HG03354 (cell line): ENCODE results near the gene FMN1.
A peak's percentile ranks its signal among the peaks of the same experiment; 100 is the strongest.

ENCODE experiments used
- ATAC-seq: cut with Tn5 transposase; IDR thresholded peaks from one replicate; pipeline ENCODE4 v1.9.1; 2021; ENCODE audit warnings: mild to moderate bottlenecking; ENCODE audit not compliant: unreplicated experiment, poor library complexity, severe bottlenecking

The FMN1 gene

GRCh38 chr15:33157371-33158037 lies 37.0 kb downstream of the FMN1 start:
- ATAC-seq = no peak

GRCh38 chr15:33155691-33156420 lies 38.7 kb downstream of the FMN1 start:
- ATAC-seq = no peak

GRCh38 chr15:33154351-33155166 lies 40.0 kb downstream of the FMN1 start:
- no peak for ATAC-seq

- no peak for ATAC-seq
These were observed 41.0 kb downstream of the FMN1 start for GRCh38 chr15:33153548-33153947.

- ATAC-seq = no peak
These were observed 41.9 kb downstream of the FMN1 start for GRCh38 chr15:33152502-33153109.

GRCh38 chr15:33150971-33151370 lies 43.5 kb downstream of the FMN1 start:
- ATAC-seq = no peak

- ATAC-seq = no peak
These were observed 44.0 kb downstream of the FMN1 start for GRCh38 chr15:33150431-33150941.

GRCh38 chr15:33149919-33150318 lies 44.6 kb downstream of the FMN1 start:
- ATAC-seq = no peak

GRCh38 chr15:33148129-33148751 lies 46.3 kb downstream of the FMN1 start:
- ATAC-seq = no peak

GRCh38 chr15:33146051-33146450 lies 48.5 kb downstream of the FMN1 start:
- no peak for ATAC-seq

- no peak for ATAC-seq
These were observed 49.1 kb downstream of the FMN1 start for GRCh38 chr15:33145447-33145846.

GRCh38 chr15:33142708-33143107 lies 51.8 kb downstream of the FMN1 start:
- ATAC-seq = peak; percentile 97

- no peak for ATAC-seq
These were observed 56.5 kb downstream of the FMN1 start for GRCh38 chr15:33138000-33138399.

GRCh38 chr15:33137101-33137500 lies 57.4 kb downstream of the FMN1 start:
- no peak for ATAC-seq

- ATAC-seq = no peak
These were observed 58.2 kb downstream of the FMN1 start for GRCh38 chr15:33136353-33136752.

GRCh38 chr15:33135355-33135781 lies 59.1 kb downstream of the FMN1 start:
- ATAC-seq = no peak

GRCh38 chr15:33132722-33133345 lies 61.7 kb downstream of the FMN1 start:
- no peak for ATAC-seq

- ATAC-seq = no peak
These were observed 62.3 kb downstream of the FMN1 start for GRCh38 chr15:33132233-33132580.

- ATAC-seq = no peak
These were observed 62.8 kb downstream of the FMN1 start for GRCh38 chr15:33131552-33132232.
